ENCODE measurements around the gene EPAS1.

DNA sequence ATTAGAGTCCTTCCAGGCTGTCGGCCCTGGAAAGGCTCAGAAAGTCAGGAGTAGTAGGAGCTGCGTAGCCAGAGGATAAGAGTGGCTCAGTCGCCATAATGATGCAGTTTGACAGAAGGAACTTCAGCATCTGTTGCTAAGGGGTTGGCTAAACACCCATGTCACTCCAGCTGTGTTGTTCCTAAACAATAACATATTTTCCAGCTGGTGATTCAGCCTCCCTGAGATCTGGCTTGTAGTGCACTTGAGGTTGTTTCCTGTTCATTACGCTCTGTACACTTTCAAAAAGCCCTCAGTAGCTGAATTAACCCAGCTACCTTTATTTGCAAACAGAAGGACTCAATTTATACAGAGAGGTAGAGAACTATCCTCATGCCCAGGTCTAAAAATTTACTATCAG, 39.7 kb upstream of the EPAS1 start:
- TF ChIP-seq, protein P1, sequence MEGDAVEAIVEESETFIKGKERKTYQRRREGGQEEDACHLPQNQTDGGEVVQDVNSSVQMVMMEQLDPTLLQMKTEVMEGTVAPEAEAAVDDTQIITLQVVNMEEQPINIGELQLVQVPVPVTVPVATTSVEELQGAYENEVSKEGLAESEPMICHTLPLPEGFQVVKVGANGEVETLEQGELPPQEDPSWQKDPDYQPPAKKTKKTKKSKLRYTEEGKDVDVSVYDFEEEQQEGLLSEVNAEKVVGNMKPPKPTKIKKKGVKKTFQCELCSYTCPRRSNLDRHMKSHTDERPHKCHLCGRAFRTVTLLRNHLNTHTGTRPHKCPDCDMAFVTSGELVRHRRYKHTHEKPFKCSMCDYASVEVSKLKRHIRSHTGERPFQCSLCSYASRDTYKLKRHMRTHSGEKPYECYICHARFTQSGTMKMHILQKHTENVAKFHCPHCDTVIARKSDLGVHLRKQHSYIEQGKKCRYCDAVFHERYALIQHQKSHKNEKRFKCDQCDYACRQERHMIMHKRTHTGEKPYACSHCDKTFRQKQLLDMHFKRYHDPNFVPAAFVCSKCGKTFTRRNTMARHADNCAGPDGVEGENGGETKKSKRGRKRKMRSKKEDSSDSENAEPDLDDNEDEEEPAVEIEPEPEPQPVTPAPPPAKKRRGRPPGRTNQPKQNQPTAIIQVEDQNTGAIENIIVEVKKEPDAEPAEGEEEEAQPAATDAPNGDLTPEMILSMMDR (conservative IDR thresholded peaks at IDR 0.05 in 1 of 2, IDR thresholded peaks at IDR 0.05 in 1 of 2; ENCODE audit: extremely low read depth in 1 of 2, insufficient read depth in 1 of 2, low read depth in 1 of 2, low read length in 2 of 2) = no peak
- no peak for TF ChIP-seq EZH2 (IDR thresholded peaks at IDR 0.05; ENCODE audit: borderline replicate concordance, low read length)

Data from mammary epithelial cell (primary cell).